HAP-1 (cell line): ENCODE results near the gene EXT2.

Experiments used
- DNase-seq, 2 experiments: peaks; one replicate each; pipeline ENCODE4 v3.0.0-alpha.2; 2016 to 2020; ENCODE audit warnings: low spot score in 2 of 2
- H3K27me3 ChIP-seq: fragments of 250-450 bp; sonication (Bioruptor Pico); 2 replicates; pipeline ENCODE4 v1.5.1; 2020; ENCODE audit warnings: low read depth, mild to moderate bottlenecking, moderate library complexity
- H3K36me3 ChIP-seq: fragments of 250-450 bp; sonication (Bioruptor Pico); replicated peaks from 2 replicates; pipeline ENCODE4 v1.5.1; 2020; ENCODE audit warnings: mild to moderate bottlenecking
- H3K4me1 ChIP-seq: fragments of 250-450 bp; sonication (Bioruptor Pico); 2 replicates; pipeline ENCODE4 v1.5.1; 2020; ENCODE audit warnings: mild to moderate bottlenecking
- H3K4me3 ChIP-seq: fragments of 250-450 bp; sonication (Bioruptor Pico); 2 replicates; pipeline ENCODE4 v1.5.1; 2020; ENCODE audit warnings: mild to moderate bottlenecking, moderate library complexity
- H3K9me3 ChIP-seq: fragments of 250-450 bp; sonication (Bioruptor Pico); 2 replicates; pipeline ENCODE4 v1.5.1; 2020; ENCODE audit warnings: mild to moderate bottlenecking, moderate library complexity
- in situ Hi-C: fragments of 300-500 bp; cut with MboI; formaldehyde crosslinking; loops from 3 replicates; pipeline ENCODE4 v1.14.3; 2020; ENCODE audit warnings: low sequenced_read_pairs, inconsistent platforms, mixed read lengths

The EXT2 gene

DNA sequence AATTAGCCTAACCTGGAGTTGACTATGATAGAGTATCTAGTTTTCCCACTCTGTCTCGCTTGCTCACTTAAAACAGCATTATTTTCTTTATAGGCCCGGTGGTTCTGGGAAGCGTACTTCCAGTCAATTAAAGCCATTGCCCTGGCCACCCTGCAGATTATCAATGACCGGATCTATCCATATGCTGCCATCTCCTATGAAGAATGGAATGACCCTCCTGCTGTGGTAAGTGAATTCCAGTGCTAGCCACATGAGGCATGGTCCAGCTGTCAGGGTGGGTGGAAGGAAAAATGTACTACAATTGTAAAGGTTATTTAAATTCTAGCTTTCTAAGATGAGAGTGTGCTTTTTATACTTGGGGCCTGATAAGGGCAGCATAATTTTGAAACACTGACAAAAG is 76.0 kb downstream of the EXT2 start:
- H3K9me3 ChIP-seq, result no peaks in the 10 kb centered on the region
- no peak for DNase-seq
- H3K27me3 ChIP-seq, result no peaks in the 10 kb centered on the region
- H3K4me3 ChIP-seq, result no peak overlapping the region
- H3K36me3 ChIP-seq, result no peaks in the 10 kb centered on the region
- in situ Hi-C loops, result no loop called here
- no peaks in the 10 kb centered on the region for H3K4me1 ChIP-seq

DNA sequence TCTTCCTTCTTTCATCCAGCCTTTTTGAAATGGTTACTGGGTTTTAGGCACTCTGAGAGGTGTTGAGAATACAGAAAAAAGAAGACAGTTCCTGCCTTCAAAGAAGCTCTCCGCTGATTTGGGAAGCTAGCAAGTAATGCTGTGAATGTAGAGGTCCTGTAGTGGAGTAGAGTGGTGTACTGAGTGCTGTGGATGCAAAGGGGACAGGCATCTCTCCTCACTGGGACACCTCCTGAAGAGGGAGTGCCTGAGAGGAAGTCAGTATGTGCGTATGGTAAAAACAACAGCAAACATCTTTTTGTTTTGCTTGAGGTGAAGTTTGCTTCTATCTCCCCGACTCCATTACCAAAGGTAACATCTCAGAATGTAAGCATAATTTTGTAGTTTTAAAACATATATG is 77.5 kb downstream of the EXT2 start:
- in situ Hi-C loops, result no loop called here
- no peaks in the 10 kb centered on the region for H3K36me3 ChIP-seq
- H3K4me1 ChIP-seq, result no peaks in the 10 kb centered on the region
- H3K9me3 ChIP-seq, result no peaks in the 10 kb centered on the region
- H3K27me3 ChIP-seq, result no peaks in the 10 kb centered on the region
- H3K4me3 ChIP-seq, result no peak overlapping the region
- no peak for DNase-seq

DNA sequence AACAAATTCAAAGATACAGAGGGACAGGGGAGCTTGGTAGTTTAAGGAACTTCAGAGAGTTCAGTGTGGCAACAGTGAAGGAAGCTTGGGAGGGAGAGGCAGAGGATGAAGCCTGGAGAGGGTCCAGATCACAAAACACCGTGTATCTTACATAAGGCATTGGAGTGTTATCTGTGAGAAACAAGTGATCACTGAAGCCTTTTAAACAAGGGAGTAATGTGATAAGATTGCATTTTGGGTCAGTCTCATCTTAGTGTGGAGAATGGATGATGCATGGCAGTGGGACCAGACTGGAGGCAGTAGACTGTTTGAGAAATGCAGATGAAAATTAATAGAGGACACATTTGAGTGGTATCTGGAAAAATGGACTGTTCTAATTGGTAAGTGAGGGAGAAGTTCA is 79.4 kb downstream of the EXT2 start:
- DNase-seq, result no peak
- Histone ChIP-seq H3K36me3 (no peaks in the 10 kb centered on the region), H3K4me1 (no peaks in the 10 kb centered on the region), H3K9me3 (no peaks in the 10 kb centered on the region), H3K27me3 (no peaks in the 10 kb centered on the region), H3K4me3 (no peak overlapping the region)
- in situ Hi-C loops, result no loop called here

DNA sequence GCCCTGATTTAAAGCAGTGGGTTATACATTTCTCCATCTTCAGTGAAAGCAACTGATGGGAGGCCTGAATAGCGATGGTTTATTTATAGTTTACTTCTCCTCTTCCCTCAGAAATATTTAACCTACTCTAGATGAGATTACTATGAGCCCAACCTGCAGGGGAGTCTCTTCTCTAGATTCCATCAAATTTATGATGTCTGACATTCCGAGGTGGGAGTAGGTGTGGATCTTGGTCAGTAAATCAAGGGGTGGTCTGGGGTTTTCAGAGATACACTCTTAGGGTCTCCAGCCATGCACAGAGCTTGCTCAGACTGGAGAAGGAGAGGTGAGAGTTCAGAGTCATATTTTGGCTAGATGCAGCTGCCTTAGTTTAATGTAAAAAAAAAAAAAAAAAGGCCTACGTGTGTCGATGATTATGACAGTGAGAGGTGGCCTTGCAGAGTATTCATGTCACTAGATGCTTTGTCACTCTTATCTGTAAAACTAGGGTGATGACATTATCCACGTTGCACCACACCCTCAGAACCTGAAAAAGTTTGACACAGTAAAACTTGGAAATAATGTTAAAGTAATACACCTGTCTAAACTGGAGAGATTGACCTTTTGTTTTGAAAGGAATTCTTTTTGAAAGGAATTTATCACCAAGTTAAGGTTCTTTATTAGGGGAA is 81.2 kb downstream of the EXT2 start:
- H3K4me1 ChIP-seq, result no peaks in the 10 kb centered on the region
- in situ Hi-C loops, result no loop called here
- H3K27me3 ChIP-seq, result no peaks in the 10 kb centered on the region
- no peaks in the 10 kb centered on the region for H3K9me3 ChIP-seq
- no peak for DNase-seq
- H3K36me3 ChIP-seq, result no peaks in the 10 kb centered on the region
- H3K4me3 ChIP-seq, result no peak overlapping the region

DNA sequence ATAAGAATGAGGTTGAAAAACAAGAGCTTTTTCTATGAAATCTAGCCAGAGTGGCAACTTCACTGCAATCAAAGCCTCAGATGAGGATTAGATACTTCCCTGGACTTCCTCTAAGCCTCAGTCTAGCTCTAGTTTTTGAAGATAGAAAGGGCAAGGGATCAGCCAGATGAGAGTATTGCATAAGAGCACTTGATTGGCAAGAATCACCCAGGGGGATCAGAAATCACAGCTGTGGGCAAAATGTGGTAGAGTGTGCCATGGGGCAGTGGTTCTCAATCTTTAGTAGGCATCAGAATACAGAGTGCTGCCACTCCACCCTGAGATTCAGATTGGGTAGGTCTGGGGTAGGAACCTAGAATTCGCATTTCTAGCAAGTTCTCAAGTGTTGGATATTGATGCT is 82.4 kb downstream of the EXT2 start:
- Histone ChIP-seq H3K4me1 (no peaks in the 10 kb centered on the region), H3K27me3 (no peaks in the 10 kb centered on the region), H3K36me3 (no peaks in the 10 kb centered on the region), H3K4me3 (no peak overlapping the region), H3K9me3 (no peaks in the 10 kb centered on the region)
- DNase-seq, result no peak
- in situ Hi-C loops, result no loop called here

DNA sequence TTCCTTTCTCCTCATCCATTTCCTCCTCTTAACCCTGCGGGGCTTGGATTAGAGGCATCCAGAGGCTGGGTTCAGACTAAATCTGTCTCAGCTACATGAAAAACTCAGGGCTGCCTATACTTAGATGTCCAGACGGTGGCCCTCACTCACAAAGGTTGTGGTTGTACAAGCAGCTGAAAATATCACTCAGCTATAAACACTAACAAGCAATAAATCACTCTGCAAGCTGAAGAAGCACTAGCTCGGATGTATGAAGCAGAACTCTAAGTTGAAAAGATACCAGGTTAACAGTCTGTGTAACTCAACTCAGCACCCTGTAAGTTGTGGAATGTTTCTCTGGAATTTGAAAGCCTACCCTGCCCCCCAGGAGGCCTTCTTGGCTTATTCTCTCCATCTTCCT is 82.9 kb downstream of the EXT2 start:
- H3K27me3 ChIP-seq, result no peaks in the 10 kb centered on the region
- H3K4me1 ChIP-seq, result no peaks in the 10 kb centered on the region
- no peaks in the 10 kb centered on the region for H3K9me3 ChIP-seq
- in situ Hi-C loops, result no loop called here
- no peak for DNase-seq
- H3K4me3 ChIP-seq, result no peak overlapping the region
- no peaks in the 10 kb centered on the region for H3K36me3 ChIP-seq

DNA sequence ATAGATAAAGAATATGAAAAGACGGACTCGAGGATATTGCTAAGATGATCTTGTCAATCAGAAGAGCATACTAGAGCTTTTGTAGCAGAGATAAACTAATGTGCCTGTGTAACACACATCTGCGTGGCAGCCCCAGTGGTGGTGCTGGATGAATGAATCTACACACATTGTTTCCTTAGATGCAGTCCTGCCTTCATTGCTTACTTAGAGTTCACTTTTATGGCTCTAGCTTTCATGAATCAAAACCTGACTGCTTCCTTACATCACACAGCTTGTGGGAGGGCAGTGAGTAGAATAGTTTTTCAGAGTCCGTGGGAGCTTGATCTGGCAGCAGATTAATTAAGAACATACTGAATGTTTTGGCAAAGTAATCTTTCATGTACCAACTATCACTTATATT is 83.7 kb downstream of the EXT2 start:
- in situ Hi-C loops, result no loop called here
- Histone ChIP-seq H3K4me3 (no peak overlapping the region), H3K36me3 (no peaks in the 10 kb centered on the region), H3K4me1 (no peaks in the 10 kb centered on the region), H3K27me3 (no peaks in the 10 kb centered on the region), H3K9me3 (no peaks in the 10 kb centered on the region)
- no peak for DNase-seq

DNA sequence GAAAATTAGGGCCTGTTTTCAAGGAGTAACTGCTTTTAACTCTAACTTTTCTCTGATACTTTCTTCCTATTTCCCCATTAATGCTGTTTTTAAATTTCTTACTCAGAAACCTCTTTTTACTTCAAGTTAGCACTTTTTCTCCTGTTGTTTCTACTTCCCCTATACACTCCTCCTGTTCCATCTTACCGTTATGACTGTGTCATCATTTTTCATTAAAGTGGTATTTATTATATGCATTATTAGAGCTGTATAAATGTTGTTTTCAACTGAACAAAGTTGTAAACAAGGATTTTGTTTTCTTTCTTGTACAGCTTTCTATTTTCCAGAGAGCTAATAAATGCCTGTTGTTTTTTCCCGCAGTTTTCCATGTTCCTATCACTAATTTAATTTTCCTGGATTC is 84.6 kb downstream of the EXT2 start:
- Histone ChIP-seq H3K4me3 (no peak overlapping the region), H3K4me1 (no peaks in the 10 kb centered on the region), H3K27me3 (no peaks in the 10 kb centered on the region), H3K36me3 (no peaks in the 10 kb centered on the region), H3K9me3 (no peaks in the 10 kb centered on the region)
- in situ Hi-C loops, result no loop called here
- DNase-seq, result no peak

DNA sequence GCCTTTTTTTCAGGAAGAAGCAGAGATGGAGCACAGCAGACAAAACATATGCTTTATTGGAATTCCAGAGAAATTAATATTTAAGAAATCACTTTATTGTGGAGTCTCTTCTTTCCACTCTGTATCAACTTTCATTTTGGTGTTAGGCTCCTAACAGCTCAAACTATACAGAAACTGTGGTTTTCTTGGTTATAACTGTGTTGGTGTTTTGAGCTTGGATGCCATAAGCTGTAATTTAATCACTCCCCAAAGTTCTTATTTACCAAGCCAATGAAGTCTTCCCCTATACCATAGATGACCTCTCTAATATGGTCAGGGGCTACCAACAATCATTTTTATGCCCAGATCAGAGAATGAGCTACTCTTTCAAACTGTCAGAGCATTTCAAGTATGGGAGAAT is 90.0 kb downstream of the EXT2 start:
- Histone ChIP-seq H3K27me3 (no peaks in the 10 kb centered on the region), H3K4me3 (no peak overlapping the region), H3K36me3 (no peaks in the 10 kb centered on the region), H3K9me3 (0 out of 2 replicates have a peak, but pooled peaks cover 3% of the 10 kb centered on the region), H3K4me1 (no peaks in the 10 kb centered on the region)
- in situ Hi-C loops, result no loop called here
- no peak for DNase-seq

DNA sequence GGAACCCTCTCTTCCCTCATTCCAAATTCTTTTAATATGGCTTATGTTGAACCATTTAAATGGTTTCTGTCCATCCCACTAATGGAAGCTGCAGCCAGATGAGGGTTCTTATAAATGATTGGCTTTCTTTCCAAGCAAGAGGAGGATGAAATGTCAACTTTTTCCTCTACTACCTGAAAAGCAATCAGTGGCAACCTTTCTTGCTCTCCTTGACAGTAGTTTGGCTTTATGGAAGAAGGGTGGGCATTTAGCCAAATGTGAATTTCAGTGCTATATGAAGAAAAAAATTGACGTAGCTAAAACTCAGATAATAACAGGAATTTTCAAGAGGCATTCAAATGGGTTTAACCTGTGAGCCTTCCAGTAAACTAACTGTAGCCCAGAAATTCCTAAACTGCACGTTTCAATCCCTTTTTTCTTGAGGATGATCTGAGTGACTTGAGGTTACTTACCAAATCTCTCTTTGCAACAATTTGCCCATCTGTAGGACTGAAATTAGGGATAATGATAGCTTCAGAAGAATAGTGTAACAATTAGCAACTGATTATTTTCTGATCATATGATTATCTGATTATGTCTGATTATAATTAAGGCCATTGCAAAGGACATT is 90.9 kb downstream of the EXT2 start:
- Histone ChIP-seq H3K27me3 (no peaks in the 10 kb centered on the region), H3K9me3 (0 out of 2 replicates have a peak, but pooled peaks cover 3% of the 10 kb centered on the region), H3K4me1 (no peaks in the 10 kb centered on the region), H3K36me3 (no peaks in the 10 kb centered on the region), H3K4me3 (no peak overlapping the region)
- in situ Hi-C loops, result no loop called here
- no peak for DNase-seq

DNA sequence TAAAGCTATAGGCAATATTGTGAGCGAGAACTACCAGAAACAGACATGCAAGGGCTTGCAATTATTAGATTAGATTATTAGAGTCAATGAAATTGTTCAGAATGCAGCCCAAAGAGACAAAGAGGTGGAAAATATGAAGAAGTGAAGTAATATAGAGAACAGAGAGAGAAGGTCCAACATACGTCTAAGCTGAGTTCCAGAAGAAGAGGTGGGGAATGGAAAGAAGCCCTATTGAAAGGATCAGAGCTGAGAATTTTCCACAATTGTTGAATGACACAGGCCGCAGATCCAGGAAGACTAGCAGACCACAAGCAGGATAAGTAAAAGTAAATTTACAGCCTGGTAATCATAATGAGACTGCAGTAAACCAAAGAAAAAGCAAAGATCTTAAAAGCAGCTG is 93.2 kb downstream of the EXT2 start:
- Histone ChIP-seq H3K4me3 (no peak overlapping the region), H3K9me3 (0 out of 2 replicates have a peak, but pooled peaks cover 3% of the 10 kb centered on the region), H3K4me1 (no peaks in the 10 kb centered on the region), H3K36me3 (no peaks in the 10 kb centered on the region), H3K27me3 (no peaks in the 10 kb centered on the region)
- DNase-seq, result no peak
- in situ Hi-C loops, result no loop called here

DNA sequence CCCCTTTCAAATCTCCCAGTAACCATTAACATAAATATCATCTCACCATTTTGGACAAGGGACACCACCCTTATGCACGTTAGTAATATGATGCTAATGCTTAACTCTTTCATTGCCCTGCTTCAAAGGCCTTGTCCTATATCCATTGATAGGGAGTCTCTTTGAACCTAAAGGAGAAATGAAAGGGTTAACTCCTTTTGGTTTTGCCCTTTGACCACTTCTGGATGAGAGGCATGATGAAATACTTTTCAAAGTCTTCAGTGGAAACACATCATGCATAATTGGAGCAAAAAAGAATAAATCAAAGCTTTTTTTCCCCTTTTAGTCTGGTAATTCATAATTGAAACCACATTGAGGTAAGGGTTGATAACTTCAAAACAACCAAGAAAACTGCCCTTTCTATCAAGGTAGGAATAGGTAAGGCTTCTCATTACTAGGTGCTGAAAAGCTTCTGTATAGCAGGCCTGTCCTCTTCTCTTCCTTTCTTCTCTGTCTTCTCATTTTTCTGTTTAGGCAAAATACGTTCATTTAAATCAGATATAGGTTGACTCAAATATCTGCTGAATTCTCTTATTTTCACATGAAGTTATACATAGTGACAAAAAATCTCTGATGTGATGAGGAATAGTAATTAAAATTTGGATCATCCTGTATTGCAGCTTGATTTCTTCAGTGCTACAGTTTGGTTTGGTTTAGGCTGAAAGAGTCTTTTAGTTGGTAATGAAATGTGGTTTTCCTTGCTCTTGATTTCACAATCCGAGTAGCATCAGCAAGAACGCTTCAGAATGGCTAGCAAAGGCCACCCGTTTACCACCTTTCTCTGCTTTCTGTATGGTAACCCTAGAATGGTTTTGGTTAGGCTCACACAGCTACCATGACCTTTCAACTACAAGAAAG is 94.8 kb downstream of the EXT2 start:
- Histone ChIP-seq H3K4me3 (no peak overlapping the region), H3K36me3 (no peaks in the 10 kb centered on the region), H3K9me3 (0 out of 2 replicates have a peak, but pooled peaks cover 3% of the 10 kb centered on the region), H3K4me1 (no peaks in the 10 kb centered on the region), H3K27me3 (no peaks in the 10 kb centered on the region)
- in situ Hi-C loops, result no loop called here
- DNase-seq, result no peak

DNA sequence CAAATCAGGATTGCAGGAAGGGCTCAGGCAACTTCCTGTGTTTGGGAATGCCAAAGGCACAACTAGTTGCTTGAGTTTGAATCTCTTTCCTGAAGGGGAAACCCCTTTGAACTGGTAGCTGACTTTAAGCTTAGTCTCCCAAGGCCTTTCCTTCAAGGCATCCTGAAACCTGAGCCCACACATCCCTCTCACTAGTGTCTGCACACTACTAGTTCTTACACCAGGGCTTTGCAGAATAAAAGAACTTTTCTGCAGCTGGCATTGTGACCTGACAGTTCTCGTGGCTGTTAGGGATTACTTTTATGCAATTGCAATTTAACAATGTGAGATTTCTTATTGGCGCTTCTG is 95.4 kb downstream of the EXT2 start:
- H3K36me3 ChIP-seq, result no peaks in the 10 kb centered on the region
- DNase-seq, result peak in 1 of 2 experiments; percentile 16
- H3K4me3 ChIP-seq, result no peak overlapping the region
- H3K27me3 ChIP-seq, result no peaks in the 10 kb centered on the region
- in situ Hi-C loops, result no loop called here
- H3K9me3 ChIP-seq, result 0 out of 2 replicates have a peak, but pooled peaks cover 3% of the 10 kb centered on the region
- H3K4me1 ChIP-seq, result no peaks in the 10 kb centered on the region
